GM12878 (cell line): ENCODE data around the gene LCAT. TPM values are rescaled to one million over a fixed set of nuclear protein-coding genes. Genes with fewer than 3 reads are reported as not detected.

Experiments used
- BCLAF1 ChIP-seq: fragments of 450-650 bp; IDR thresholded peaks from 2 replicates; pipeline ENCODE4 v1.6.1; 2017; ENCODE audit warnings: antibody characterized with exemption, mild to moderate bottlenecking, moderate library complexity
- CBFB ChIP-seq: IDR thresholded peaks from 2 replicates; pipeline ENCODE4 v1.6.1; 2016; ENCODE audit warnings: antibody characterized with exemption, low read depth
- CBX5 ChIP-seq: sonication (generic); IDR thresholded peaks from 2 replicates; pipeline ENCODE4 v1.6.1; 2016; ENCODE audit warnings: low read depth, moderate library complexity, mild to moderate bottlenecking, inconsistent platforms
- DPF2 ChIP-seq: fragments of 450-650 bp; IDR thresholded peaks from 2 replicates; pipeline ENCODE4 v1.6.1; 2017; ENCODE audit warnings: mild to moderate bottlenecking
- E4F1 ChIP-seq: fragments of 450-650 bp; IDR thresholded peaks from 2 replicates; pipeline ENCODE4 v1.6.1; 2018; ENCODE audit warnings: borderline replicate concordance, mild to moderate bottlenecking; ENCODE audit not compliant: partially characterized antibody
- FOXK2 ChIP-seq: fragments of 450-650 bp; IDR thresholded peaks from 2 replicates; pipeline ENCODE4 v1.6.1; 2017; ENCODE audit warnings: mild to moderate bottlenecking, moderate library complexity
- HDAC2 ChIP-seq: fragments of 200-600 bp; sonication (generic); IDR thresholded peaks from 2 replicates; pipeline ENCODE4 v1.6.1; 2017
- IRF4 ChIP-seq: IDR thresholded peaks from 2 replicates; pipeline ENCODE4 v1.6.1; 2011; ENCODE audit warnings: low read depth, low read length
- KAT2A ChIP-seq: conservative IDR thresholded peaks from 2 replicates; pipeline ENCODE4 v1.6.1; 2011; ENCODE audit warnings: low read depth, low read length; ENCODE audit not compliant: control insufficient read depth
- POLR2AphosphoS5 ChIP-seq: IDR thresholded peaks from 2 replicates; pipeline ENCODE4 v1.6.1; 2011; ENCODE audit warnings: mild to moderate bottlenecking, low read length, inconsistent platforms
- POU2F2 ChIP-seq: IDR thresholded peaks from 3 replicates; pipeline ENCODE4 v1.6.1; 2011; ENCODE audit warnings: low read depth, mild to moderate bottlenecking, low read length, borderline replicate concordance
- PRDM15 ChIP-seq: fragments of 450-650 bp; formaldehyde crosslinking; IDR thresholded peaks from 2 replicates; pipeline ENCODE4 v1.4.0; 2020; ENCODE audit warnings: mild to moderate bottlenecking, moderate library complexity
- SMARCA5 ChIP-seq: fragments of 450-650 bp; IDR thresholded peaks from 2 replicates; pipeline ENCODE4 v1.6.1; 2017; ENCODE audit warnings: mild to moderate bottlenecking
- SMC3 ChIP-seq: IDR thresholded peaks from 2 replicates; pipeline ENCODE4 v1.6.1; 2011; ENCODE audit warnings: low read length, improper control_type of control experiment, borderline replicate concordance
- SREBF1 ChIP-seq: IDR thresholded peaks from 2 replicates; pipeline ENCODE4 v1.6.1; 2012; ENCODE audit warnings: mild to moderate bottlenecking, low read length
- SREBF2 ChIP-seq: IDR thresholded peaks from 2 replicates; pipeline ENCODE4 v1.6.1; 2012; ENCODE audit warnings: mild to moderate bottlenecking, low read length
- SUZ12 ChIP-seq: fragments of 200-600 bp; sonication (generic); IDR thresholded peaks from one replicate; pipeline ENCODE4 v1.6.1; 2018; ENCODE audit warnings: antibody characterized with exemption, mild to moderate bottlenecking; ENCODE audit not compliant: unreplicated experiment
- ZBTB11 ChIP-seq: fragments of 450-650 bp; formaldehyde crosslinking; IDR thresholded peaks from 2 replicates; pipeline ENCODE4 v1.5.0; 2022; ENCODE audit warnings: mild to moderate bottlenecking, missing genetic modification characterization
- polyA plus RNA-seq, 11 experiments: library from polyadenylated mRNA; depleted of rRNA in 4 of 11; unstranded in 6 of 11; stranded (reverse) in 5 of 11; fragments of >200 nt; fragmentation: Nextera tagmentation in 4 of 11; fragmentation: Illumina TruSeq in 1 of 11; extraction: Ambion mirVana in 4 of 11; extraction: Trizol in 1 of 11; gene quantifications; 1 replicate in 1 of 11; 2 replicates in 10 of 11; pipeline versions ENCODE4 v1.2.1 to v1.2.3, GENCODE V29; 2011 to 2016; ENCODE audit warnings: inconsistent platforms in 2 of 11, missing spikeins in 2 of 11, low read depth in 1 of 11
- total RNA-seq, 4 experiments: library from RNA; depleted of rRNA in 3 of 4; stranded (reverse); fragments of >200 nt in 3 of 4; fragmentation: Illumina TruSeq in 1 of 4; extraction: Trizol in 1 of 4; gene quantifications; 2 replicates each; pipeline versions ENCODE4 v1.2.1 to v1.2.3, GENCODE V29; 2013 to 2021

The LCAT gene
- total and polyA plus RNA-seq, 10 of the 15 experiments (the other 5 are each of a cell fraction or from before 2014, with no cell fraction given): 0.61 to 11.7 (median 3.3) TPM

GRCh38 chr16:67936124-67936879, 7.6 kb downstream of the LCAT start, which contains the start of gene PSMB10 (continued):
- TF ChIP-seq E4F1: peak; percentile 57
- no peak for TF ChIP-seq SREBF1
- no peak for TF ChIP-seq ZBTB11 (CRISPR knock-in tag)
- TF ChIP-seq IRF4: no peak
- TF ChIP-seq BCLAF1: no peak
- no peak for TF ChIP-seq DPF2
- TF ChIP-seq CBX5: no peak
- no peak for TF ChIP-seq SUZ12
- TF ChIP-seq CBFB: no peak
- TF ChIP-seq SREBF2: no peak
- no peak for TF ChIP-seq SMC3
- TF ChIP-seq PRDM15: no peak
- TF ChIP-seq HDAC2: no peak
- no peak for TF ChIP-seq KAT2A
- TF ChIP-seq POU2F2: no peak
- no peak for TF ChIP-seq FOXK2
- TF ChIP-seq SMARCA5: 0 out of 2 replicates have a peak, but pooled peaks have one; percentile 55
- peak; percentile 89 for TF ChIP-seq POLR2AphosphoS5
